Activated B cell treated with CpG ODN at 0.5 μM for 24 hours (primary cell): ENCODE results near the gene METTL21A. TPM values are rescaled to one million over a fixed set of nuclear protein-coding genes. Genes with fewer than 3 reads are reported as not detected.
A peak's percentile ranks its signal among the peaks of the same experiment; 100 is the strongest.

Experiments
- ATAC-seq: fragments of 200-7000 bp; cut with Tn5 transposase; one replicate; pipeline ENCODE4 v1.10.0; 2021; ENCODE audit warnings: low read depth, mild to moderate bottlenecking, moderate library complexity
- CTCF ChIA-PET: fragments of 350-600 bp; sonication (Branson Sonifier 250); formaldehyde crosslinking; loops from one replicate; lab custom pipeline; 2021; ENCODE audit warnings: antibody characterized with exemption; lab: Charles Lee
- POLR2A ChIA-PET: fragments of 350-600 bp; sonication (Branson Sonifier 250); formaldehyde crosslinking; loops from one replicate; lab custom pipeline; 2021; ENCODE audit warnings: antibody characterized with exemption; lab: Charles Lee
- DNase-seq: peaks from one replicate; pipeline ENCODE4 v3.0.0; 2022
- H3K27ac Mint-ChIP-seq: one replicate; pipeline ENCODE4 v1.8.0; 2020; ENCODE audit warnings: mixed read lengths
- H3K27me3 Mint-ChIP-seq: one replicate; pipeline ENCODE4 v1.8.0; 2021; ENCODE audit warnings: mixed read lengths
- H3K36me3 Mint-ChIP-seq: one replicate; pipeline ENCODE4 v1.8.0; 2021; ENCODE audit warnings: low read depth, mixed read lengths
- H3K4me1 Mint-ChIP-seq: one replicate; pipeline ENCODE4 v1.8.0; 2021; ENCODE audit warnings: mixed read lengths
- H3K4me3 Mint-ChIP-seq: one replicate; pipeline ENCODE4 v1.8.0; 2020; ENCODE audit warnings: mild to moderate bottlenecking, mixed read lengths
- H3K9me3 Mint-ChIP-seq: one replicate; pipeline ENCODE4 v1.8.0; 2020; ENCODE audit warnings: mixed read lengths
- CTCF ChIP-seq: fragments of 200-600 bp; IDR thresholded peaks from one replicate; pipeline ENCODE4 v1.8.0; 2022; ENCODE audit warnings: antibody characterized with exemption, mild to moderate bottlenecking
- intact Hi-C: fragments of 100-400 bp; cut with micrococcal nuclease; formaldehyde crosslinking; loops from one replicate; pipeline ENCODE4 v1.15.1; 2024
- total RNA-seq: library from RNA; stranded (reverse); gene quantifications from 2 replicates; pipeline ENCODE4 v1.2.3, GENCODE V29; 2022

Gene METTL21A
- total RNA-seq, 1 donor from 2014 or later = 34.3 TPM

GRCh38 chr2:207624185-207625013, 795 bp downstream of the METTL21A start:
- Mint-ChIP-seq H3K4me3 (peak overlapping the region; percentile 91), H3K36me3 (peaks cover 44% of the 10 kb centered on the region), H3K4me1 (peaks cover 55% of the 10 kb centered on the region), H3K27me3 (no peaks in the 10 kb centered on the region), H3K9me3 (no peaks in the 10 kb centered on the region), H3K27ac (peak overlapping the region; percentile 94)
- TF ChIP-seq CTCF = no peak
- DNase-seq = peak; percentile 67
- CTCF ChIA-PET = interaction anchor here (1.0 to 3.6 kb wide), 7 partner anchors 33 to 642 kb away, joined by 3 to 22 read pairs (median 12); partner anchors contain the start of genes CCNYL1, CREB1 and PIKFYVE
- POLR2A ChIA-PET = interaction anchor here (0.5 to 4.3 kb wide), 33 partner anchors 26 to 1918 kb away, joined by 3 to 104 read pairs (median 5); partner anchors contain the start of genes CCNYL1, CREB1, FASTKD2 and FZD5
- ATAC-seq = peak; percentile 29
- intact Hi-C loops = loop anchor here (1.0 to 10.0 kb wide), 15 partner anchors 37 to 1920 kb away; partner anchors contain the start of genes CCNYL1, CREB1, EEF1B2 and FASTKD2

- intact Hi-C loops = loop anchor here (5.0 to 10.0 kb wide), 3 partner anchors 34 to 1917 kb away; partner anchors contain the start of gene INO80D
- Mint-ChIP-seq H3K4me1 (peaks cover 64% of the 10 kb centered on the region), H3K36me3 (peaks cover 67% of the 10 kb centered on the region), H3K27ac (peak overlapping the region; percentile 81), H3K9me3 (no peaks in the 10 kb centered on the region), H3K4me3 (peak overlapping the region; percentile 55), H3K27me3 (no peaks in the 10 kb centered on the region)
- DNase-seq (no peak), ATAC-seq (no peak)
- ChIA-PET POLR2A (interaction anchor here (0.6 to 2.2 kb wide), 9 partner anchors 10 to 653 kb away, joined by 3 to 11 read pairs (median 4); partner anchors contain the start of genes CCNYL1, CREB1 and PLEKHM3), CTCF (no interaction called here)
- TF ChIP-seq CTCF = no peak
Measured at GRCh38 chr2:207621501-207622039, 3.6 kb downstream of the METTL21A start.

- Mint-ChIP-seq H3K4me3 (peak overlapping the region; percentile 17), H3K4me1 (peaks cover 68% of the 10 kb centered on the region), H3K9me3 (no peaks in the 10 kb centered on the region), H3K27ac (peak overlapping the region; percentile 82), H3K36me3 (peaks cover 82% of the 10 kb centered on the region), H3K27me3 (no peaks in the 10 kb centered on the region)
- POLR2A ChIA-PET = interaction anchor here (0.6 to 2.6 kb wide), 3 partner anchors 71 to 116 kb away, joined by 3 to 17 read pairs (median 3); partner anchors contain the start of gene CREB1
- CTCF ChIA-PET = no interaction called here
- DNase-seq (no peak), ATAC-seq (peak; percentile 63)
- intact Hi-C loops = loop anchor here (1.0 to 10.0 kb wide), 4 partner anchors 32 to 1915 kb away; partner anchors contain the start of genes CREB1 and INO80D
- no peak for TF ChIP-seq CTCF
Measured at GRCh38 chr2:207619764-207620203, 5.4 kb downstream of the METTL21A start.

GRCh38 chr2:207617011-207617671, 8.1 kb downstream of the METTL21A start:
- ATAC-seq (no peak), DNase-seq (no peak)
- H3K4me3 Mint-ChIP-seq = no peak overlapping the region
- no peak for TF ChIP-seq CTCF
- peaks cover 49% of the 10 kb centered on the region for H3K4me1 Mint-ChIP-seq
- ChIA-PET POLR2A (no interaction called here), CTCF (no interaction called here)
- H3K27ac Mint-ChIP-seq = no peak overlapping the region
- no peaks in the 10 kb centered on the region for H3K27me3 Mint-ChIP-seq
- H3K36me3 Mint-ChIP-seq = peaks cover 80% of the 10 kb centered on the region
- intact Hi-C loops = no loop called here
- H3K9me3 Mint-ChIP-seq = no peaks in the 10 kb centered on the region
